Brain microvascular endothelial cell (primary cell): ENCODE data around the gene GPC5.

Source experiments
- DNase-seq: peaks from one replicate; pipeline ENCODE4 v3.0.0-alpha.2; 2020
- H3K27ac ChIP-seq: fragments of 250-450 bp; sonication (Bioruptor Pico); 2 replicates; pipeline ENCODE4 v1.5.1; 2020; ENCODE audit warnings: mild to moderate bottlenecking, moderate library complexity
- H3K27me3 ChIP-seq: fragments of 250-450 bp; sonication (Bioruptor Pico); replicated peaks from 2 replicates; pipeline ENCODE4 v1.5.1; 2020; ENCODE audit warnings: mild to moderate bottlenecking
- H3K36me3 ChIP-seq: fragments of 250-450 bp; sonication (Bioruptor Pico); replicated peaks from 2 replicates; pipeline ENCODE4 v1.5.1; 2020; ENCODE audit warnings: mild to moderate bottlenecking
- H3K4me3 ChIP-seq: 2 replicates; pipeline ENCODE4 v1.5.1; 2011; ENCODE audit warnings: low read depth, mild to moderate bottlenecking, control low read depth, low read length, moderate library complexity
- in situ Hi-C: cut with HindIII; loops from 2 replicates; pipeline ENCODE4 v1.10.0; 2017; ENCODE audit warnings: low sequenced_read_pairs, low pct_ligation_motif_present
- TF ChIP-seq, protein P1 (sequence below): IDR thresholded peaks from 2 replicates; pipeline ENCODE4 v1.5.1; 2011; ENCODE audit warnings: low read depth, mild to moderate bottlenecking, moderate library complexity, low read length, control low read depth, inconsistent platforms; ENCODE audit errors: missing control alignments

The GPC5 gene

DNA sequence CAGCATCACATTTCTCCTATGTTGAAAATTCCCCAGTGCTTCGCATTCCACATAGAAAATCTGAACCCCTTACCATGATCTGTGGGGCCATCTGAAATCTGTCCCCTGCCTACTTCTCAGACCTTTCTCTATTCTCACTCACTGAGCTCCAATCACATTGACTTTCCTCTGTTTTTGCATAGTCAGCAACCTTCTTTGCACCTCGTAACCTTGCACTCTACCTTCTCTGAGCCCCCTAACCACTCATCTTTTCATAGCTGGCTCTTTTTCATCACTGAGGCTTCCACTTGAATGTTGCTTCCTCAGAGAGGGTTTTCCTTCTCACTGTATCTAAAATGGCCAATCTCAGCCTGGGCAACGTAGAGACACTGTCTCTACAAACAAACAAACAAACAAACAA lies 286.3 kb downstream of the GPC5 start:
- H3K36me3 ChIP-seq, result no peaks in the 10 kb centered on the region
- TF ChIP-seq, protein P1, sequence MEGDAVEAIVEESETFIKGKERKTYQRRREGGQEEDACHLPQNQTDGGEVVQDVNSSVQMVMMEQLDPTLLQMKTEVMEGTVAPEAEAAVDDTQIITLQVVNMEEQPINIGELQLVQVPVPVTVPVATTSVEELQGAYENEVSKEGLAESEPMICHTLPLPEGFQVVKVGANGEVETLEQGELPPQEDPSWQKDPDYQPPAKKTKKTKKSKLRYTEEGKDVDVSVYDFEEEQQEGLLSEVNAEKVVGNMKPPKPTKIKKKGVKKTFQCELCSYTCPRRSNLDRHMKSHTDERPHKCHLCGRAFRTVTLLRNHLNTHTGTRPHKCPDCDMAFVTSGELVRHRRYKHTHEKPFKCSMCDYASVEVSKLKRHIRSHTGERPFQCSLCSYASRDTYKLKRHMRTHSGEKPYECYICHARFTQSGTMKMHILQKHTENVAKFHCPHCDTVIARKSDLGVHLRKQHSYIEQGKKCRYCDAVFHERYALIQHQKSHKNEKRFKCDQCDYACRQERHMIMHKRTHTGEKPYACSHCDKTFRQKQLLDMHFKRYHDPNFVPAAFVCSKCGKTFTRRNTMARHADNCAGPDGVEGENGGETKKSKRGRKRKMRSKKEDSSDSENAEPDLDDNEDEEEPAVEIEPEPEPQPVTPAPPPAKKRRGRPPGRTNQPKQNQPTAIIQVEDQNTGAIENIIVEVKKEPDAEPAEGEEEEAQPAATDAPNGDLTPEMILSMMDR, result no peak
- no peak overlapping the region for H3K4me3 ChIP-seq
- no peak for DNase-seq
- no peak overlapping the region for H3K27ac ChIP-seq
- in situ Hi-C loops, result no loop called here
- no peaks in the 10 kb centered on the region for H3K27me3 ChIP-seq

GRCh38 chr13:91690944-91691343 lies 292.5 kb downstream of the GPC5 start:
- in situ Hi-C loops, result no loop called here
- no peaks in the 10 kb centered on the region for H3K27me3 ChIP-seq
- TF ChIP-seq, protein P1, result no peak
- no peak for DNase-seq
- H3K36me3 ChIP-seq, result no peaks in the 10 kb centered on the region
- no peak overlapping the region for H3K27ac ChIP-seq
- H3K4me3 ChIP-seq, result no peak overlapping the region

DNA sequence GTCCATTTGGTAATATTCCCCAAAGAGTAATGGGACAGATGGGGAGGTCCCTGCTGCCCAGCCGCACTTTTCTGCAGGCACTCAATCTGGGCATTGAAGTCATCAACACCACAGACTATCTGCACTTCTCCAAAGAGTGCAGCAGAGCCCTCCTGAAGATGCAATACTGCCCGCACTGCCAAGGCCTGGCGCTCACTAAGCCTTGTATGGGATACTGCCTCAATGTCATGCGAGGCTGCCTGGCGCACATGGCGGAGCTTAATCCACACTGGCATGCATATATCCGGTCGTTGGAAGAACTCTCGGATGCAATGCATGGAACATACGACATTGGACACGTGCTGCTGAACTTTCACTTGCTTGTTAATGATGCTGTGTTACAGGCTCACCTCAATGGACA lies 295.0 kb downstream of the GPC5 start:
- Histone ChIP-seq H3K36me3 (no peaks in the 10 kb centered on the region), H3K4me3 (no peak overlapping the region), H3K27ac (no peak overlapping the region), H3K27me3 (no peaks in the 10 kb centered on the region)
- in situ Hi-C loops, result no loop called here
- no peak for DNase-seq
- TF ChIP-seq, protein P1, result no peak

- DNase-seq, result no peak
- in situ Hi-C loops, result no loop called here
- TF ChIP-seq, protein P1, result no peak
- Histone ChIP-seq H3K36me3 (no peaks in the 10 kb centered on the region), H3K27me3 (no peaks in the 10 kb centered on the region), H3K4me3 (no peak overlapping the region), H3K27ac (no peak overlapping the region)
Observed at GRCh38 chr13:91698308-91698707, 299.9 kb downstream of the GPC5 start.

DNA sequence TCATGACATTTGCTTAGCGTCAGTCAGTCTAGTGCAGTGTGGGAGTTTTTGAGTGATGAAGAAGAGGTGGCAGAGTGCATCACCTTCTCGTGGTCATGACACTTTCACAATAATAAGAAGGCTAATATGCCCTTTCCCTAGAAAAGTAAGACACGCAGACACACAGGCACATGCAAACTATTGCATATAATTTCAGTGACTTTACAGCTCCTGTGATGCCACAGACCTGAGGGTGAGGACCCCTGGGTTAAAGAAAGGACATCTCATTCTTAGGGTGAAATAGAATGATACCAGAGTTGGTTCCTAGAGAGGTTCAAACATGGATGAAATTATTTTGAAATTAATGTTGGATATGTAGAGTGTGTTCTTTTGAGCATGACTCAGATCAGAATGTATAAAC lies 300.3 kb downstream of the GPC5 start:
- TF ChIP-seq, protein P1, result no peak
- Histone ChIP-seq H3K27ac (no peak overlapping the region), H3K27me3 (no peaks in the 10 kb centered on the region), H3K36me3 (no peaks in the 10 kb centered on the region), H3K4me3 (no peak overlapping the region)
- in situ Hi-C loops, result no loop called here
- no peak for DNase-seq

DNA sequence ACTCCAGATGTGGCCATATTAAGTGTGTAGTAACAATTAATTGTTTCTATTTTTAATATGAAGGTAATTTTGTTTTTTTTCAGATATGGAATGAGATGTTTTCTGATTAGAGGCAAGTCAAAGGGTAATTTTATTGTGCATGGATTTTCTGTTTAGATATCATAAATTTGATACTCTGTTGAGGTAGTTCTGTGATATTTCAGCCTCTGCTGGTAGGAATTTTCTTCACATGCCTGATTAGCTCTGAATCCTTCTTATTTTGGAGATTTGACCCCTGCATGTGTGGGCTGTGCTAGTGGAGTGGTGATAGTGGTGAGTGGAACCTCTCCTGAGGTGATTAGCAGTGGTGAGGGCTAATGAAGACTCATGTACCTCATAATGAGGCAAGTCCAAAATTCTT lies 301.4 kb downstream of the GPC5 start:
- Histone ChIP-seq H3K27me3 (no peaks in the 10 kb centered on the region), H3K4me3 (no peak overlapping the region), H3K27ac (no peak overlapping the region), H3K36me3 (no peaks in the 10 kb centered on the region)
- no peak for DNase-seq
- in situ Hi-C loops, result no loop called here
- TF ChIP-seq, protein P1, result no peak
